Measurements from ENCODE around the gene GLRX.

- TF ChIP-seq CTCF (conservative IDR thresholded peaks at IDR 0.05; ENCODE audit: low read length) (no peak), EZH2phosphoT487 (IDR thresholded peaks at IDR 0.05; ENCODE audit: borderline replicate concordance, low read depth, low read length) (no peak)
Measured at GRCh38 chr5:95862671-95863382, 40.3 kb upstream of the GLRX start.
